Measurements from ENCODE around the gene PTPRF.

The PTPRF gene

GRCh38 chr1:43554444-43554992 is 23.8 kb downstream of the PTPRF start:
- FAIRE-seq, result no peak

- no peak for FAIRE-seq
Measured at GRCh38 chr1:43556782-43557181, 26.1 kb downstream of the PTPRF start.

GRCh38 chr1:43557744-43558245 is 27.1 kb downstream of the PTPRF start:
- no peak for FAIRE-seq

- FAIRE-seq, result no peak
Measured at GRCh38 chr1:43558346-43558841, 27.7 kb downstream of the PTPRF start.

- no peak for FAIRE-seq
Measured at GRCh38 chr1:43559714-43560113, 29.0 kb downstream of the PTPRF start.

GRCh38 chr1:43560286-43560685 is 29.6 kb downstream of the PTPRF start:
- FAIRE-seq, result no peak

- no peak for FAIRE-seq
Measured at GRCh38 chr1:43563876-43564539, 33.3 kb downstream of the PTPRF start.

GRCh38 chr1:43564551-43565348 is 34.1 kb downstream of the PTPRF start:
- FAIRE-seq, result no peak

- no peak for FAIRE-seq
Measured at GRCh38 chr1:43565600-43566360, 35.1 kb downstream of the PTPRF start.

- no peak for FAIRE-seq
Measured at GRCh38 chr1:43566382-43567044, 35.8 kb downstream of the PTPRF start.

GRCh38 chr1:43569175-43569574 is 38.5 kb downstream of the PTPRF start:
- FAIRE-seq, result no peak

GRCh38 chr1:43570277-43570676 is 39.6 kb downstream of the PTPRF start:
- no peak for FAIRE-seq

- FAIRE-seq, result no peak
Measured at GRCh38 chr1:43570715-43571114, 40.0 kb downstream of the PTPRF start.

GRCh38 chr1:43572084-43572483 is 41.4 kb downstream of the PTPRF start:
- no peak for FAIRE-seq

- FAIRE-seq, result no peak
Measured at GRCh38 chr1:43572538-43572937, 41.9 kb downstream of the PTPRF start.

- no peak for FAIRE-seq
Measured at GRCh38 chr1:43573066-43573800, 42.5 kb downstream of the PTPRF start.

GRCh38 chr1:43576521-43576920 is 45.8 kb downstream of the PTPRF start:
- no peak for FAIRE-seq

GRCh38 chr1:43577655-43578542 is 47.2 kb downstream of the PTPRF start:
- FAIRE-seq, result no peak

GRCh38 chr1:43580039-43580438 is 49.4 kb downstream of the PTPRF start:
- FAIRE-seq, result no peak

- FAIRE-seq, result no peak
Measured at GRCh38 chr1:43582162-43582566, 51.5 kb downstream of the PTPRF start.

- no peak for FAIRE-seq
Measured at GRCh38 chr1:43583058-43583457, 52.4 kb downstream of the PTPRF start.
